Measurements from ENCODE around the gene NEBL. TPM values are rescaled to one million over a fixed set of nuclear protein-coding genes. Genes with fewer than 3 reads are reported as not detected.

NEBL gene
- polyA plus RNA-seq, 1 experiment: 0.10 TPM

- no peaks in the 10 kb centered on the region for H3K9me3 ChIP-seq (ENCODE audit: control insufficient read depth, insufficient read depth, low read length)
- H3K27me3 ChIP-seq (ENCODE audit: control insufficient read depth, insufficient read depth, low read length): no peaks in the 10 kb centered on the region
- ChIA-PET CTCF (no interaction called here), POLR2A (no interaction called here)
- H3K27ac ChIP-seq (ENCODE audit: low read depth, low read length): no peak overlapping the region
- no peak for TF ChIP-seq CTCF (IDR thresholded peaks at IDR 0.05; ENCODE audit: low read depth, low read length)
- no peak for DNase-seq (ENCODE audit: low read depth, low spot score)
- no peak overlapping the region for H3K4me3 ChIP-seq (ENCODE audit: low read depth, low read length)
These were observed 74.3 kb downstream of the NEBL start for GRCh38 chr10:20822825-20823224.

GRCh38 chr10:20817646-20818045, 79.5 kb downstream of the NEBL start:
- no peak for DNase-seq (ENCODE audit: low read depth, low spot score)

GRCh38 chr10:20817116-20817515, 80.0 kb downstream of the NEBL start:
- CTCF ChIA-PET: no interaction called here
- DNase-seq (ENCODE audit: low read depth, low spot score): no peak
- H3K27me3 ChIP-seq (ENCODE audit: control insufficient read depth, insufficient read depth, low read length): no peaks in the 10 kb centered on the region
- POLR2A ChIA-PET: no interaction called here
- TF ChIP-seq CTCF (IDR thresholded peaks at IDR 0.05; ENCODE audit: low read depth, low read length): no peak
- H3K27ac ChIP-seq (ENCODE audit: low read depth, low read length): no peak overlapping the region
- no peak overlapping the region for H3K4me3 ChIP-seq (ENCODE audit: low read depth, low read length)
- no peaks in the 10 kb centered on the region for H3K9me3 ChIP-seq (ENCODE audit: control insufficient read depth, insufficient read depth, low read length)

More at GRCh38 chr10:20817646-20818045, 79.5 kb downstream of the NEBL start:
- H3K27me3 ChIP-seq (ENCODE audit: control insufficient read depth, insufficient read depth, low read length): no peaks in the 10 kb centered on the region
- POLR2A ChIA-PET: no interaction called here
- CTCF ChIA-PET: no interaction called here
- H3K4me3 ChIP-seq (ENCODE audit: low read depth, low read length): no peak overlapping the region
- no peak overlapping the region for H3K27ac ChIP-seq (ENCODE audit: low read depth, low read length)
- no peak for TF ChIP-seq CTCF (IDR thresholded peaks at IDR 0.05; ENCODE audit: low read depth, low read length)
- no peaks in the 10 kb centered on the region for H3K9me3 ChIP-seq (ENCODE audit: control insufficient read depth, insufficient read depth, low read length)

GRCh38 chr10:20814116-20814515, 83.0 kb downstream of the NEBL start:
- ChIA-PET POLR2A (no interaction called here), CTCF (no interaction called here)
- no peaks in the 10 kb centered on the region for H3K9me3 ChIP-seq (ENCODE audit: control insufficient read depth, insufficient read depth, low read length)
- H3K27ac ChIP-seq (ENCODE audit: low read depth, low read length): no peak overlapping the region
- H3K27me3 ChIP-seq (ENCODE audit: control insufficient read depth, insufficient read depth, low read length): no peaks in the 10 kb centered on the region
- no peak overlapping the region for H3K4me3 ChIP-seq (ENCODE audit: low read depth, low read length)
- no peak for TF ChIP-seq CTCF (IDR thresholded peaks at IDR 0.05; ENCODE audit: low read depth, low read length)
- no peak for DNase-seq (ENCODE audit: low read depth, low spot score)

- TF ChIP-seq CTCF (IDR thresholded peaks at IDR 0.05; ENCODE audit: low read depth, low read length): no peak
- CTCF ChIA-PET: no interaction called here
- DNase-seq (ENCODE audit: low read depth, low spot score): no peak
These were observed 86.0 kb downstream of the NEBL start for GRCh38 chr10:20811131-20811530.

More at GRCh38 chr10:20811131-20811530, 86.0 kb downstream of the NEBL start:
- H3K27me3 ChIP-seq (ENCODE audit: control insufficient read depth, insufficient read depth, low read length): no peaks in the 10 kb centered on the region
- no peak overlapping the region for H3K27ac ChIP-seq (ENCODE audit: low read depth, low read length)
- H3K4me3 ChIP-seq (ENCODE audit: low read depth, low read length): no peak overlapping the region
- POLR2A ChIA-PET: no interaction called here
- H3K9me3 ChIP-seq (ENCODE audit: control insufficient read depth, insufficient read depth, low read length): no peaks in the 10 kb centered on the region
